Esophagus muscularis mucosa (tissue), 4 donors: Measurements from ENCODE around the gene PCSK4.
"Not testable (repeated sequence)": the region's sequence is repeated elsewhere in the genome, so short reads cannot be mapped to it uniquely, and the experiment has no call there.

Experiments used
- CTCF ChIP-seq, 3 experiments: fragments of 200-600 bp in 2 of 3; fragments of 450-650 bp in 1 of 3; sonication (generic) in 2 of 3; IDR thresholded peaks; one replicate each; pipeline ENCODE4 v1.5.1; 2017 to 2019; ENCODE audit warnings: antibody characterized with exemption in 3 of 3, mild to moderate bottlenecking in 2 of 3, moderate library complexity in 1 of 3
- EP300 ChIP-seq: sonication (generic); formaldehyde crosslinking; IDR thresholded peaks from one replicate; pipeline ENCODE4 v1.6.1; 2017; ENCODE audit warnings: antibody characterized with exemption
- POLR2A ChIP-seq: fragments of 450-650 bp; IDR thresholded peaks from one replicate; pipeline ENCODE4 v1.6.1; 2017; ENCODE audit warnings: antibody characterized with exemption, moderate library complexity, mild to moderate bottlenecking, low read depth
- POLR2AphosphoS5 ChIP-seq, 2 donors: sonication (generic); formaldehyde crosslinking; IDR thresholded peaks; one replicate each; pipeline ENCODE4 v1.6.1; 2017; ENCODE audit warnings: antibody characterized with exemption in 2 of 2

GRCh38 chr19:1499231-1499630, 9.1 kb upstream of the PCSK4 start:
- not testable (repeated sequence) for TF ChIP-seq CTCF (IDR thresholded peaks at IDR 0.05); POLR2A; EP300; POLR2AphosphoS5 (IDR thresholded peaks at IDR 0.05)
